ENCODE data around the gene EPN1. TPM values are rescaled to one million over a fixed set of nuclear protein-coding genes. Genes with fewer than 3 reads are reported as not detected.

The EPN1 gene
- total and polyA plus RNA-seq, 7 donors, result 22.8 to 162 (median 54.3) TPM

GRCh38 chr19:55690109-55690768, 15.2 kb downstream of the EPN1 start:
- peak; percentile 58 for DNase-seq
- Histone ChIP-seq H3K4me3 (no peak overlapping the region), H3K36me3 (peaks cover 42 to 98% (median 64%) of the 10 kb centered on the region in 4 donors), H3K27me3 (no peaks in the 10 kb centered on the region), H3K9me3 (no peaks in the 10 kb centered on the region), H3K27ac (no peak overlapping the region), H3K4me1 (peaks cover 0 to 7% (median 0%) of the 10 kb centered on the region in 4 donors)
- 93 to 96% methylated on average over 25 of the region's 25 CpGs for WGBS, 2 donors
- TF ChIP-seq POLR2A (IDR thresholded peaks at IDR 0.05) (no peak), EP300 (IDR thresholded peaks at IDR 0.05) (no peak), CTCF (IDR thresholded peaks at IDR 0.05) (no peak), POLR2AphosphoS5 (IDR thresholded peaks at IDR 0.05) (no peak)
- intact Hi-C loops (cut with DNase I), result no loop called here

GRCh38 chr19:55690769-55691545, 15.9 kb downstream of the EPN1 start:
- Histone ChIP-seq H3K27ac (no peak overlapping the region), H3K9me3 (no peaks in the 10 kb centered on the region), H3K27me3 (no peaks in the 10 kb centered on the region), H3K36me3 (peaks cover 36 to 98% (median 61%) of the 10 kb centered on the region in 4 donors), H3K4me1 (peaks cover 0 to under 1% (median 0%) of the 10 kb centered on the region in 4 donors), H3K4me3 (no peak overlapping the region)
- TF ChIP-seq POLR2AphosphoS5 (IDR thresholded peaks at IDR 0.05) (no peak), EP300 (IDR thresholded peaks at IDR 0.05) (no peak), CTCF (IDR thresholded peaks at IDR 0.05) (no peak), POLR2A (IDR thresholded peaks at IDR 0.05) (no peak)
- intact Hi-C loops (cut with DNase I), result no loop called here
- DNase-seq, result peak; percentile 56
- WGBS, 2 donors, result 93 to 94% methylated on average over 31 of the region's 31 CpGs

GRCh38 chr19:55691561-55692481, 16.8 kb downstream of the EPN1 start:
- no peaks in the 10 kb centered on the region for H3K9me3 ChIP-seq
- TF ChIP-seq POLR2A (IDR thresholded peaks at IDR 0.05) (no peak), EP300 (IDR thresholded peaks at IDR 0.05) (no peak), CTCF (IDR thresholded peaks at IDR 0.05) (no peak), POLR2AphosphoS5 (IDR thresholded peaks at IDR 0.05) (no peak)
- peaks cover 36 to 98% (median 60%) of the 10 kb centered on the region in 4 donors for H3K36me3 ChIP-seq
- intact Hi-C loops (cut with DNase I), result no loop called here
- H3K27ac ChIP-seq, result no peak overlapping the region
- DNase-seq, result peak; percentile 56
- no peaks in the 10 kb centered on the region for H3K4me1 ChIP-seq
- no peaks in the 10 kb centered on the region for H3K27me3 ChIP-seq
- no peak overlapping the region for H3K4me3 ChIP-seq
- WGBS, 2 donors, result 92 to 94% methylated on average over 31 of the region's 31 CpGs

- H3K27ac ChIP-seq, result no peak overlapping the region
- whole genome bisulfite sequencing, 2 donors, result 94 to 95% methylated on average over 19 of the region's 19 CpGs
- H3K9me3 ChIP-seq, result no peaks in the 10 kb centered on the region
- no peak for TF ChIP-seq CTCF (IDR thresholded peaks at IDR 0.05)
- no peak for TF ChIP-seq POLR2AphosphoS5 (IDR thresholded peaks at IDR 0.05)
- TF ChIP-seq POLR2A (IDR thresholded peaks at IDR 0.05), result no peak
- no peak for TF ChIP-seq EP300 (IDR thresholded peaks at IDR 0.05)
- no peaks in the 10 kb centered on the region for H3K27me3 ChIP-seq
- peaks cover 36 to 99% (median 58%) of the 10 kb centered on the region in 4 donors for H3K36me3 ChIP-seq
- H3K4me1 ChIP-seq, result no peaks in the 10 kb centered on the region
- no peak overlapping the region for H3K4me3 ChIP-seq
- intact Hi-C loops (cut with DNase I), result no loop called here
- DNase-seq, result peak; percentile 56
Observed at GRCh38 chr19:55692681-55693081, 17.7 kb downstream of the EPN1 start.
